ENCODE measurements around the gene CPEB3. TPM values are rescaled to one million over a fixed set of nuclear protein-coding genes. Genes with fewer than 3 reads are reported as not detected.

CPEB3 gene
- total and polyA plus RNA-seq, 9 of the 15 experiments (the other 6 are each of a cell fraction or from before 2014, with no cell fraction given), result 0.15 to 1.2 (median 0.51) TPM

- TF ChIP-seq ZBTB49 (CRISPR knock-in tag; IDR thresholded peaks at IDR 0.05; ENCODE audit: borderline replicate concordance) (no peak), MTA3 (IDR thresholded peaks at IDR 0.05; ENCODE audit: borderline replicate concordance) (peak; percentile 56; the same call in 1 of the 2 replicates), ARHGAP35 (IDR thresholded peaks at IDR 0.05; ENCODE audit: partially characterized antibody) (no peak), E4F1 (CRISPR knock-in tag; IDR thresholded peaks at IDR 0.05; ENCODE audit: borderline replicate concordance) (no peak), MYNN (IDR thresholded peaks at IDR 0.05) (no peak), MYNN (CRISPR knock-in tag; IDR thresholded peaks at IDR 0.05) (no peak), SMAD1 (IDR thresholded peaks at IDR 0.05; ENCODE audit: low read depth, low read length, partially characterized antibody) (peak; percentile 17), TARDBP (IDR thresholded peaks at IDR 0.05) (no peak), KAT2B (IDR thresholded peaks at IDR 0.05; ENCODE audit: low read depth, low read length) (no peak), FOXA3 (CRISPR knock-in tag; conservative IDR thresholded peaks at IDR 0.05 in 1 of 2, IDR thresholded peaks at IDR 0.05 in 1 of 2) (no peak), FOXJ2 (tag; IDR thresholded peaks at IDR 0.05) (no peak; the same call in 1 of the 2 replicates), CEBPG (CRISPR knock-in tag; IDR thresholded peaks at IDR 0.05) (no peak; the same call in 1 of the 2 replicates), CEBPG (tag; conservative IDR thresholded peaks at IDR 0.05 in 1 of 2, IDR thresholded peaks at IDR 0.05 in 1 of 2) (no peak), POLR2A (conservative IDR thresholded peaks at IDR 0.05) (peak; percentile 72), CREB1 (IDR thresholded peaks at IDR 0.05) (peak; percentile 96), CREB1 (CRISPR knock-in tag; IDR thresholded peaks at IDR 0.05) (peak; percentile 91), NCOA1 (IDR thresholded peaks at IDR 0.05; ENCODE audit: low read depth) (no peak; the same call in 1 of the 2 replicates), RFX1 (IDR thresholded peaks at IDR 0.05) (no peak), MCM5 (IDR thresholded peaks at IDR 0.05; ENCODE audit: low read depth) (no peak), ZNF217 (CRISPR knock-in tag; IDR thresholded peaks at IDR 0.05) (no peak), SETDB1 (IDR thresholded peaks at IDR 0.05; ENCODE audit: low read length) (no peak), ZNF174 (CRISPR knock-in tag; IDR thresholded peaks at IDR 0.05) (no peak), KAT7 (CRISPR knock-in tag; IDR thresholded peaks at IDR 0.05; ENCODE audit: borderline replicate concordance) (peak; percentile 73; the same call in 1 of the 2 replicates), ZFP1 (CRISPR knock-in tag; IDR thresholded peaks at IDR 0.05) (no peak), XRCC5 (IDR thresholded peaks at IDR 0.05; ENCODE audit: low read depth, low read length) (peak; percentile 55), NR1H2 (CRISPR knock-in tag; IDR thresholded peaks at IDR 0.05) (no peak)
Measured at GRCh38 chr10:92290837-92291615, at the start of gene CPEB3, which contains the start of gene MARCHF5 (continued).

Data from K562 (cell line).